Parathyroid adenoma (tissue), 2 donors: ENCODE data around the gene TXNDC15.

Experiments used
- H2AFZ ChIP-seq: fragments of 300-600 bp; sonication (generic); one replicate; pipeline ENCODE4 v1.7.0; 2017; ENCODE audit warnings: antibody characterized with exemption, mild to moderate bottlenecking
- H3K27ac ChIP-seq: fragments of 300-600 bp; sonication (generic); one replicate; pipeline ENCODE4 v1.7.0; 2017
- H3K27me3 ChIP-seq: fragments of 300-600 bp; sonication (generic); one replicate; pipeline ENCODE4 v1.7.0; 2017; ENCODE audit warnings: low read length; ENCODE audit not compliant: control insufficient read depth, insufficient read depth
- H3K36me3 ChIP-seq: fragments of 300-600 bp; sonication (generic); one replicate; pipeline ENCODE4 v1.7.0; 2017; ENCODE audit warnings: low read length; ENCODE audit not compliant: control insufficient read depth, insufficient read depth
- H3K4me1 ChIP-seq: fragments of 300-600 bp; sonication (generic); one replicate; pipeline ENCODE4 v1.7.0; 2017; ENCODE audit warnings: control low read depth
- H3K4me2 ChIP-seq: fragments of 300-600 bp; sonication (generic); one replicate; pipeline ENCODE4 v1.7.0; 2017; ENCODE audit warnings: low read length
- H3K4me3 ChIP-seq: fragments of 300-600 bp; sonication (generic); one replicate; pipeline ENCODE4 v1.7.0; 2017; ENCODE audit warnings: low read depth, low read length
- H3K79me2 ChIP-seq: fragments of 300-600 bp; sonication (generic); one replicate; pipeline ENCODE4 v1.7.0; 2017; ENCODE audit warnings: control low read depth
- H3K9ac ChIP-seq: fragments of 300-600 bp; sonication (generic); one replicate; pipeline ENCODE4 v1.7.0; 2017; ENCODE audit warnings: mild to moderate bottlenecking
- H3K9me3 ChIP-seq: fragments of 300-600 bp; sonication (generic); one replicate; pipeline ENCODE4 v1.7.0; 2017; ENCODE audit warnings: low read length; ENCODE audit not compliant: control insufficient read depth
- TF ChIP-seq, protein P1 (sequence below): fragments of 300-600 bp; sonication (generic); IDR thresholded peaks from one replicate; pipeline ENCODE4 v1.7.0; 2017; ENCODE audit warnings: antibody characterized with exemption, mild to moderate bottlenecking
- donor health status: primary hyperparathyroidism.

Gene TXNDC15

DNA sequence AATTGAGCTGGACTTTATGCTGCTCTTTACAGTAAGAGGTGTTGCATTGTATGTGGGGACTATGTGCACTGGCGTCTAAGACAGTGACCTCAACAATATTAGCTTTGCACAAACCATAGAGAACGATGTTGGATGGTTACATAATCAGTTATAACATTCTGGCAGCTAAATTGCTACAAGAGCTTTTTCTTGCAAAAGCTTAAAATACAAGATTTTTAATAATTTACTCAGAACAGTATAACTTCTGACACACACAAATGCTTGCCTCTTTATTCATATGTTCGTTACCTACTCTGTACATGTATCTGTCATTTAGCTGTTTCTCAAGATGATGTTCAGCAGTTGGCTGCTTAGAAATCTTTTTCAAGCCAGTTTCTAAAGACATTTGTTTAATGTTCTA, 16.8 kb upstream of the TXNDC15 start:
- TF ChIP-seq, protein P1, sequence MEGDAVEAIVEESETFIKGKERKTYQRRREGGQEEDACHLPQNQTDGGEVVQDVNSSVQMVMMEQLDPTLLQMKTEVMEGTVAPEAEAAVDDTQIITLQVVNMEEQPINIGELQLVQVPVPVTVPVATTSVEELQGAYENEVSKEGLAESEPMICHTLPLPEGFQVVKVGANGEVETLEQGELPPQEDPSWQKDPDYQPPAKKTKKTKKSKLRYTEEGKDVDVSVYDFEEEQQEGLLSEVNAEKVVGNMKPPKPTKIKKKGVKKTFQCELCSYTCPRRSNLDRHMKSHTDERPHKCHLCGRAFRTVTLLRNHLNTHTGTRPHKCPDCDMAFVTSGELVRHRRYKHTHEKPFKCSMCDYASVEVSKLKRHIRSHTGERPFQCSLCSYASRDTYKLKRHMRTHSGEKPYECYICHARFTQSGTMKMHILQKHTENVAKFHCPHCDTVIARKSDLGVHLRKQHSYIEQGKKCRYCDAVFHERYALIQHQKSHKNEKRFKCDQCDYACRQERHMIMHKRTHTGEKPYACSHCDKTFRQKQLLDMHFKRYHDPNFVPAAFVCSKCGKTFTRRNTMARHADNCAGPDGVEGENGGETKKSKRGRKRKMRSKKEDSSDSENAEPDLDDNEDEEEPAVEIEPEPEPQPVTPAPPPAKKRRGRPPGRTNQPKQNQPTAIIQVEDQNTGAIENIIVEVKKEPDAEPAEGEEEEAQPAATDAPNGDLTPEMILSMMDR = no peak
- Histone ChIP-seq H3K79me2 (peaks cover 10% of the 10 kb centered on the region), H3K9ac (no peak overlapping the region), H3K27me3 (no peaks in the 10 kb centered on the region), H3K4me3 (no peak overlapping the region), H3K4me2 (no peak overlapping the region), H2AFZ (no peak overlapping the region), H3K27ac (no peak overlapping the region), H3K4me1 (no peaks in the 10 kb centered on the region), H3K36me3 (no peaks in the 10 kb centered on the region), H3K9me3 (no peaks in the 10 kb centered on the region)

DNA sequence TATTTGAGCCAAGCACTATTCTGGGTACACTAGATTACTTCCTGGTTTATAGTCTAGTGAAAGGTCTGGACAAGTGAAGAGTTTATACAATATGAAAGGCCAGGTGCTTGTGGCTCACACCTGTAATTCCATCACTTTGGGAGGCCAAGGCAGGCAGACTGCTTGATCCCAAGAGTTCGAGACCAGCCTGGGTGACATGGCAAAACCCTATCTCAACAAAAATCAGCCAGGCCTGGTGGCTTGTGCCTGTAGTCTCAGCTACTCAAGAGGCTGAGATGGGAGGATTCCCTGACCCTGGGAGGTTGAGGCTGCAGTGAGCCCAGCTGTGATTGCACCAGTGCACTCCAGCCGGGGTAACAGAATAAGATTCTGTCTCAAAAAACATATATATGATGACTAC, 9.5 kb upstream of the TXNDC15 start:
- Histone ChIP-seq H3K27ac (no peak overlapping the region), H3K79me2 (no peaks in the 10 kb centered on the region), H3K4me2 (no peak overlapping the region), H2AFZ (no peak overlapping the region), H3K4me3 (no peak overlapping the region), H3K27me3 (no peaks in the 10 kb centered on the region), H3K36me3 (no peaks in the 10 kb centered on the region), H3K9ac (no peak overlapping the region), H3K4me1 (no peaks in the 10 kb centered on the region), H3K9me3 (no peaks in the 10 kb centered on the region)
- TF ChIP-seq, protein P1 = no peak

DNA sequence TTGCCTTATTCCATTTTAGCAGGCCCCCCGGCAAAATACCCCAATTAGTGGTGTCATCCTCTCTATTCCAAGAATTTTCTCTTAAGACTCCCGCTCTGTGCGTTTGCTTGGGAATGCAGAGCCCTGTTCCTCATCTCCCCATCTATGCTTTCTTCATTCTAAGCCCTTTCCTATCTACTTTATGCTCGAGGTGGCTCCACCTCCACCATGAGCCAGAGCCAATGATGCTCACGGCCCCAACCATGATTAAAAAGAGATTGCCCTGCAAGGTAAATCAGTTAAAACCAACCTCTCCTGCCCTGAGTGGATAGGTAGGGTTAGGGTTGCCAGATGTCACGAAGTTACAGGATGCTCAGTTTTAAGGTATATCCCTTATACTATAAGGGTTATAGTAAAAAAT, 677 bp upstream of the TXNDC15 start:
- H3K27ac ChIP-seq = peak overlapping the region; percentile 59
- H2AFZ ChIP-seq = peak overlapping the region; percentile 76
- no peaks in the 10 kb centered on the region for H3K9me3 ChIP-seq
- H3K27me3 ChIP-seq = no peaks in the 10 kb centered on the region
- H3K79me2 ChIP-seq = peaks cover 24% of the 10 kb centered on the region
- H3K36me3 ChIP-seq = no peaks in the 10 kb centered on the region
- TF ChIP-seq, protein P1 = no peak
- H3K4me3 ChIP-seq = peak overlapping the region; percentile 89
- H3K4me1 ChIP-seq = peaks cover 4% of the 10 kb centered on the region
- H3K4me2 ChIP-seq = peak overlapping the region; percentile 85
- no peak overlapping the region for H3K9ac ChIP-seq

DNA sequence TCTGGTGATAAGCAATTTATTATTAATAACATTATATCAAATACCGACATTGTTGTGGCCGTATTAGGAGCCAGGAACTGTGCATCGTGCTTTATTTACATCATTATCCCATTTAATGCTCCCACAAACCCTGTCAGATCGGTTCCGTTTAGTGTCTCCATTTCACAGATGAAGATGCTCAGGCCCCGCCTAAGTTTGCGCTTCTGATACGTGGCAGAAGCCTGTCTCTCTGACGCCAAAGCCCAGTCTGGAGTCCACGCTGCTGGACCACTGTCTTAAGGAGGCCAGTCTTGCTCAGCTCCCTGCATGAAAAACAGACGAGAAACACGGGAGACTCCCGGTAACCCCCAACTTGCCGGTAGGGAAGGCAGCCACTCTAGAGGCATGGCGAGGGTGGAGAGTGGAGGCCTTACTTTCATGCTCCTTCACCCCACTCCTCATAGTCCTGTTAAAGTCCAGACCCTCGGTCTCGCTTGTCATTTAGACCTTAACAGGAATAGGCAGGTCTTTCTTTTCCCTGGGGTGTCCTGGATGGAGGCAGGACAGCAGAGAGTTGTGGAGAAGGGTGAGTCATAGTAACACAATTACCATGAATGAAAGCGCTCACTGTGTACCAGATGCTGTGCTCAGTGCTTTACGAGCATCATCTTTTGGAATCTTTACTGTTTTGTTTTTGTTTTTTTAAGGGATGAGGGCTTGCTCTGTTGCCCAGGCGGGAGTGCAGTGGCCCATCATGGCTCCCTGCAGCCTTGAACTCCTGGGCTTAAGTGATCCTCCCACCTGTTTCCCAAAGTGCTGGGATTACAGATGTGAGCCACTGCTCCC, 872 bp downstream of the TXNDC15 start:
- Histone ChIP-seq H3K4me1 (peaks cover 4% of the 10 kb centered on the region), H2AFZ (peak overlapping the region; percentile 76), H3K27me3 (no peaks in the 10 kb centered on the region), H3K9ac (peak overlapping the region; percentile 9), H3K9me3 (no peaks in the 10 kb centered on the region), H3K36me3 (no peaks in the 10 kb centered on the region), H3K4me2 (peak overlapping the region; percentile 85), H3K79me2 (peaks cover 31% of the 10 kb centered on the region), H3K4me3 (peak overlapping the region; percentile 89), H3K27ac (peak overlapping the region; percentile 59)
- TF ChIP-seq, protein P1 = no peak

DNA sequence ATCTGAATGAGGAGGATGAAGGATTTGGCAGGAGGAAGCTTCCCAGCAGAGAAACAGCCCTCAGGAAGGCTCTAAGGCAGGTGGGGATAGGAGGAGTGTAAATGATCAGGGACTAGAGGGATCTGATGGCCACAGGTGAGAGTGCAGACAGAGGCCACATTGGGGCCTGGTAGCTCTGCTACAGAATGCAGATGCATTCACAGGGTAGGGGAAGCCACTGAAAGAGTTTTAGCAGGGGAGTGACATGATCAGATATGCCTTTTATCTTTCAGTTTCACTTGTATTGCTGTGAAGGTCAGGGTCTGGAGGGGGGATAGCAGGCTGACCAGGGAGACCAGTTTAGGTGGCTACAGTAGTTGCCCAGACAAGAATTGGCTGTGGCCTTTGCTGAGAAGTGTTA, 3.0 kb downstream of the TXNDC15 start:
- no peak overlapping the region for H3K27ac ChIP-seq
- peaks cover 36% of the 10 kb centered on the region for H3K79me2 ChIP-seq

More for the DNA sequence above, 3.0 kb downstream of the TXNDC15 start:
- H3K4me2 ChIP-seq = no peak overlapping the region
- no peak overlapping the region for H3K9ac ChIP-seq
- H3K36me3 ChIP-seq = no peaks in the 10 kb centered on the region
- H3K27me3 ChIP-seq = no peaks in the 10 kb centered on the region
- TF ChIP-seq, protein P1 = no peak
- H3K4me3 ChIP-seq = no peak overlapping the region
- H3K9me3 ChIP-seq = no peaks in the 10 kb centered on the region
- H2AFZ ChIP-seq = no peak overlapping the region
- peaks cover 4% of the 10 kb centered on the region for H3K4me1 ChIP-seq
